BLaER1 (cell line): ENCODE measurements around the gene SNX27.

Experiments
- H3K27ac ChIP-seq: shearing (Covaris generic); formaldehyde crosslinking; 2 replicates; pipeline ENCODE4 v1.8.1; 2022
- H3K27me3 ChIP-seq: shearing (Covaris generic); formaldehyde crosslinking; 2 replicates; pipeline ENCODE4 v1.8.1; 2022
- H3K36me3 ChIP-seq: shearing (Covaris generic); formaldehyde crosslinking; 2 replicates; pipeline ENCODE4 v1.8.1; 2022
- H3K4me1 ChIP-seq: shearing (Covaris generic); formaldehyde crosslinking; 2 replicates; pipeline ENCODE4 v1.8.1; 2022
- H3K4me2 ChIP-seq: shearing (Covaris generic); formaldehyde crosslinking; 2 replicates; pipeline ENCODE4 v1.8.1; 2022
- H3K4me3 ChIP-seq: shearing (Covaris generic); formaldehyde crosslinking; 2 replicates; pipeline ENCODE4 v1.8.1; 2022
- H3K9ac ChIP-seq: shearing (Covaris generic); formaldehyde crosslinking; 2 replicates; pipeline ENCODE4 v1.8.1; 2022
- H3K9me3 ChIP-seq: shearing (Covaris generic); formaldehyde crosslinking; 2 replicates; pipeline ENCODE4 v1.8.1; 2022
- H4K20me1 ChIP-seq: shearing (Covaris generic); formaldehyde crosslinking; 2 replicates; pipeline ENCODE4 v1.8.1; 2022
- Cebpa-rat ChIP-seq: shearing (Covaris generic); IDR thresholded peaks from 2 replicates; pipeline ENCODE4 v1.8.1; 2022

SNX27 gene

DNA sequence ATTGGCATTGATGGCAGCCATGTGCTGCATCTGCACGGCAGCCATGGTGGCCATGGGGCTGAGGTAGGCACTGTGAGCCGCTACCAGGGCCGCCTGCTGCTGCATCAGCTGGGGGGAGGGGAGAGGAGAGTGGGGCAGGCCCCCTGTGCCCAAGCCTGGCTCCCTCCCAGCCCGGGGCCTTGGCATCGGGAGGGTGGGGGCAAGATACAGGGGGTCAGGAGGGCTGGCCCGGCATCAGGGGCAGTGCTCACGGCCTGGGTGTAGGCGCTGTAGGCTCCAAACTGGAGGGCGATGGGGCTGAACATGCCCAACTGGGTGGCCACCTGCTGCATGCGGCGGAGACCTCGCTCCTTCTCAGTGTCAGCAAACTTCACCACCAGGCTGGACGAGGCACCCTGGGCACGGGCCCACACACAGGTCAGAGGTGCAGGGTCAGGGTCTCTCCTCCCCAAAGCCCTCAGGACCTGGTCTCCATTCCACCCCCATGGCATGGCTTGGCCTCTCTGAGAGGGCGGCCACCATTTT is 95.8 kb downstream of the SNX27 start:
- Histone ChIP-seq H3K27me3 (no peaks in the 10 kb centered on the region), H3K4me3 (no peak overlapping the region), H3K36me3 (no peaks in the 10 kb centered on the region), H3K9ac (peak overlapping the region; percentile 57; the same call in 1 of the 2 replicates), H3K4me1 (peaks cover 89% of the 10 kb centered on the region), H4K20me1 (no peaks in the 10 kb centered on the region), H3K4me2 (peak overlapping the region; percentile 95), H3K9me3 (no peaks in the 10 kb centered on the region), H3K27ac (peak overlapping the region; percentile 87)
- no peak for TF ChIP-seq Cebpa-rat

DNA sequence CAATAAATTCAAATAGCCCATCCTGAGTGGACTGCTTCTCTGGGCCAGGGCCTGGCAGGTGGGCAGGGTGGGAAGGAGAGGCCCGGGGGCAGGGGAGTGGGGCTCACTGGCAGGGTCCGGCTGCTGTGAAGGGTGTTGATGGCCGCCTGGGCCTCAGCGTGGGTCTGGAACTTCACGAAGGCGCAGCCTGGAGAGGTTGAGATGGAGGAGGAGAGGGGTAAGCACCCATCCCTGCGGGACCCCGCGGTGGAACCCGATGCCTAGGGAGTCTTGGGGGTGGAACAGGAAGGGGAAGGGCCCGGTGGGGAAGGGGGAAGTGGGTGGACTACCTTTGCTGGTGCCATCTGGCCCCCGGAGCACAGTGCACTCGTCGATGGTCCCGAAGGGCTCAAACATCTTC is 97.0 kb downstream of the SNX27 start:
- H3K9me3 ChIP-seq: no peaks in the 10 kb centered on the region
- no peak for TF ChIP-seq Cebpa-rat
- peak overlapping the region; percentile 71 for H3K27ac ChIP-seq
- H3K27me3 ChIP-seq: no peaks in the 10 kb centered on the region
- no peaks in the 10 kb centered on the region for H4K20me1 ChIP-seq
- H3K4me2 ChIP-seq: peak overlapping the region; percentile 95
- no peak overlapping the region for H3K4me3 ChIP-seq
- H3K4me1 ChIP-seq: peaks cover 83% of the 10 kb centered on the region
- no peak overlapping the region; the same call in 1 of the 2 replicates for H3K9ac ChIP-seq
- no peaks in the 10 kb centered on the region for H3K36me3 ChIP-seq

DNA sequence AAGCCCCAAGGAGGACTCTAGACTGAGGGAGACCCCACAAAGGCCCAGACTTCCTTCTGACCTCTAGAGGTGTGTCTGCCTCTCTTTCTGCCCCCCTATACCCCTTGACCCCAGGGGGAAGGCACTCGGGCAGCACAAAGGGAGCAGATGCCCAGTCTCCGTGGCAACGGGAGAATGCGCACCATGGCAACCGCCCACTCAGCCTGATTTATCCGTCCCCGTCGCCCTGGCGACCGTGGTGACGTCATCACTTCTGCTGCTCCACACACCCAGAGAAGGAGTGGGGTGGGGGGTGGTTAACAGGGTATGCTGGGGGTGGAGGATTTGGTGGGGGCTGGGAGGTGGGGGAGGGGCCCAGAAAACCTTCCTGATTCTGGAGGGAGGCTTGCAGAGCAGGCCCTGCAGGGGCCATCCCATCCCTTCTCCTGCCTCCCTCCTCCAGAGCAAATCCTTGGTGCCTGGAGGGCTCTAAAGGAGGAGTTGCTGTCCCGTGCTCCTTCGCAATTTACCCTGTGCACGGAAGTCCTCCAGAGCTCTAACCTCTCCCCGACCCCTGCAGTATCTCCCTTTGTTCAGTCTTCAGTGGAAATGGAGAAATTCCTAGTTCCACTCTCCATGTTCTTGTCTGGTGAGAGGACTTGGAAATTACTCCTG is 98.5 kb downstream of the SNX27 start:
- Histone ChIP-seq H3K36me3 (no peaks in the 10 kb centered on the region), H3K9ac (no peak overlapping the region), H3K4me1 (peaks cover 68% of the 10 kb centered on the region), H3K9me3 (no peaks in the 10 kb centered on the region), H3K4me2 (peak overlapping the region; percentile 95), H3K4me3 (no peak overlapping the region), H3K27ac (no peak overlapping the region), H3K27me3 (peaks cover 6% of the 10 kb centered on the region; the same call in 1 of the 2 replicates), H4K20me1 (no peaks in the 10 kb centered on the region)
- TF ChIP-seq Cebpa-rat: no peak

DNA sequence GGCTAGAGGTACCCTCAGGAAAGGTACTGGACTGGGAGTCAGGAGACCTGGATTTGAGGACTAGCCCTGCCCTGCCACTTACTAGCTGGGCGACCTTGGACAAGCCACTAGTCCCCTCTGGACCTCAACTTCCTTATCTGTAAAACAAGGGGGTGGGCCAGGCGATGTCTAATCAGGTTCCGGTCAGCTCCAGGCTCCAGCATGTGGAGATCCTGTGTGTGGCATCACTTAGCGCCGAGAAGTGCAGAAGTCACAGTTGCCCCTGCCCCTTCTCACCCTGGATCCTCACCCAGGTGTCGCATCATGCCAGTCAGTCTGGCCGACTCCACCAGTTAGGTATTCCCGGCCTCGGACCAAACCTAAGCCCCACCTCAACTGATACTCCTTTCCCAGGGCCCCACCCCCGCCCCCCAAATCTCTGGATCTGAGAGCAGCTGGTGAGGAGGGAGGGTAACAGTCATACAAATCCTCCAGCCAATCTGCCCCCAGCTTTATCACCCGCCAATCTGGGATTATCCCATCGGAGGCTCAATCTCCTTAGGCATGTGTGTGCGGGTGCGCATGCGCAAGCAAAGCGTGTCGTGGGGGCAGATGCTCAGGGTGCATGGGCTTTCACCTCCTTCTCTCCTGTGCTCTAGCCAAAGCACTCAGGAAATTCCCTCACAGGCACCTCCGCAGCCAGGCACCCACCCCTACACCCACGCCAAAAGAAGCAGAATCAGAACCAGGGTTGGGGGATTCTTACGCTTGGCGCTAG is 99.4 kb downstream of the SNX27 start:
- TF ChIP-seq Cebpa-rat: no peak
- Histone ChIP-seq H3K4me1 (peaks cover 59% of the 10 kb centered on the region), H3K9ac (no peak overlapping the region), H3K9me3 (no peaks in the 10 kb centered on the region), H3K36me3 (no peaks in the 10 kb centered on the region), H4K20me1 (no peaks in the 10 kb centered on the region), H3K4me3 (no peak overlapping the region), H3K27ac (no peak overlapping the region), H3K27me3 (peaks cover 15% of the 10 kb centered on the region), H3K4me2 (peak overlapping the region; percentile 31; the same call in 1 of the 2 replicates)

DNA sequence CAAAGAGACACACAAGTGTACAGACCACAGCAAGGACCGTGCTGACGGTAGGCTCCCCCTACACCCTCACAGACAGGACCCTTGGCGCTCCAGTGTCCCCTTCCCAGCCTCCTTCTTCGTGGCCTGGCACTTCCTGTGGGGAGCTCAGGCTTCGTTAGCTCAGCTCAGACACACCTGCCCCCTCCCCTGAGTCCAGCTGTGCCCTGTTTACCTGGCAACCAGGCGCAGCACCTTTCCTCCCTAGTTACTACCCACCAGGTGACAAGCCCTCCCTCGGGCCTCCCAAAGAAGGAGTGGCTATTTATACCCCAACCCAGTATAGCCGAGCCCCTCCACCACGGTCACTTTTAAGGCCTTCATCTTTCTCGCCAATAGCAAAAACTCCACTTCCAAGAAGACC is 100.1 kb downstream of the SNX27 start:
- peak overlapping the region; percentile 31 for H3K4me2 ChIP-seq
- H3K4me3 ChIP-seq: no peak overlapping the region
- H3K9me3 ChIP-seq: no peaks in the 10 kb centered on the region
- peaks cover 21% of the 10 kb centered on the region for H3K27me3 ChIP-seq
- peaks cover 54% of the 10 kb centered on the region for H3K4me1 ChIP-seq
- H3K27ac ChIP-seq: no peak overlapping the region
- no peak overlapping the region for H3K9ac ChIP-seq
- H4K20me1 ChIP-seq: no peaks in the 10 kb centered on the region
- TF ChIP-seq Cebpa-rat: no peak
- no peaks in the 10 kb centered on the region for H3K36me3 ChIP-seq

DNA sequence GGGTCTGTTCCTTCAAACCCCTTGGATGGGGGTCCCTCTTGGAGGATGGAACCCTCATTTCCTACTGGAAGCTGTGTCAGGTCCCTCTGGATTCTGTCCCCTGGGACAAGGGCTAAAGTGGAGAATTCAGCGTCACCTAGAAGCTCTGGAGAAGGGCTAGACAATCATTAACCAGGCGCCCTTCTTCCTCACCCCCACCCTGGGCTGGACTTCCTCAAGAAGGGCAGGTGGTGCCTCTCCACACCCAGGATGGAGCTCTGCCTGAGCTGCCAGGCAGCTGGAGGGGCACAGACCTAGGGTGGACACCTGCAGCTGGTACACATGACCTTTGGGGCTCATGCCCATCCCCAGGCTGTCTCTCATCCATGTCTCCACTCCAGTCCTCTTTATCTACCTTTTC is 101.2 kb downstream of the SNX27 start:
- Histone ChIP-seq H3K9me3 (no peaks in the 10 kb centered on the region), H3K27me3 (peaks cover 32% of the 10 kb centered on the region), H3K4me2 (peak overlapping the region; percentile 31), H3K36me3 (no peaks in the 10 kb centered on the region), H3K27ac (no peak overlapping the region), H3K9ac (no peak overlapping the region), H3K4me1 (peaks cover 54% of the 10 kb centered on the region), H3K4me3 (no peak overlapping the region), H4K20me1 (no peaks in the 10 kb centered on the region)
- no peak for TF ChIP-seq Cebpa-rat

DNA sequence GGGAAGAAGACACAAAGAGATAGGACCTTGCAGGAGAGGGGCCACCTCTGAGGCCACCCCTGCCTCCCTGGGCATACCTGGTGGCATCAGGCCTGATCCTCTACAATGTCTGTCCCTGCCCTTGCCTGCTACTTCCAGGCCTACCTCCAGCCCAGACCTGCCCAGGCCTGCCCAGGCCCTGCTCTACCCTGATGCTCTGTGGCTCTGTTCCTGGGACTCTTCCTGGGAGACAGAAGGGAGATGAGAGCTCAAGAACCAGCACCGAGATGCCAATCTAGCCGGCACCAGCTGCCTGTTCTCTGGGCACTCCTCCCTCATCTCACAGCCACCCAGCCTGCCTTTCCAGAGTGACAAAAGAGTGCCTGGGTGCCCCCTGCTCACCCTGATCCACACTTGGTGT is 102.0 kb downstream of the SNX27 start:
- Histone ChIP-seq H3K27me3 (peaks cover 40% of the 10 kb centered on the region), H3K4me3 (no peak overlapping the region), H3K9me3 (no peaks in the 10 kb centered on the region), H3K27ac (no peak overlapping the region), H4K20me1 (no peaks in the 10 kb centered on the region), H3K36me3 (no peaks in the 10 kb centered on the region), H3K4me1 (peaks cover 48% of the 10 kb centered on the region), H3K4me2 (no peak overlapping the region), H3K9ac (no peak overlapping the region)
- TF ChIP-seq Cebpa-rat: no peak

DNA sequence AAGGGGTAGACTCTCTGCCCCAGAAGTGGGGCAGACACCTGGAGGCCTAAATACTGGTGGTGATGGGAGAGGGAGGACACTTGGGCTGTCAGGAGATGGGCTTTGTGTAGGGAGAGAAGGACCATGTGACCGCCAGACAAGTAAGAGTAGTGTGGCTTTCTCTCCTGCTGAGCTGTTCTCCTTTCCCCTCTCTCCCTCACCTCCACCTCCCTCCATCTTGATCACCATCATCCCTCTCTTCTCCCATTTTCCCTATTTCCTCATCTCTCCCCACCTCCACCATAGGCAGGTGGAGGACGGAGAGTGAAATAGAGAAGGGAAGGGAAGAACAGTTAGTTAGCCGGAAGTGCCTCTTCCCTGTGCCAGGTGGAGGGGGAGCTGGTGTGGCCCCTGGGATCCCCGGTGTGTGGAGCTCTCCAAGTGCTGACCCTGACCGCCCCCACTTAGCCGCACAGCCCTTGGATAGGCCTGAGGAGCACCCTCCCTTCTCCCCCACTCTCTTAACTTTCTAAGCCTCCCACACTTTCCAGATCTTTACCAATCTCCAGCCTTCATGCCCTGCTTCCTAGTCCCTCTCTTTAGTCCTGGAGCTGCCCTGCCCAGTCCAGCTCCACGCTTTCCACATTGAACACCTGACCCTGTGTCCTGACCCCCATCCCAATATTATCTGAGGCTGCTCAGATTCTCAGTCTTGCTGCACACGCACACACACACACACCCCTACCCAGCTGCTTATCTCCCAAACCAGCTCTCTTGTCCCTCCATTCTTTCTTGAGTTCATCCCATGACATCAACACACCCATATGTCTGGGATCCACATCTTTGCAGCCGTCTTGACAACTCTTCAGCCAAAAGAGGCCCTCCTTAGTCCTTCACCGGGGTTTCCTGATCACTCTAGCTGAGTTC is 103.2 kb downstream of the SNX27 start:
- Histone ChIP-seq H3K36me3 (no peaks in the 10 kb centered on the region), H3K27ac (no peak overlapping the region), H3K9me3 (no peaks in the 10 kb centered on the region), H3K4me1 (peaks cover 38% of the 10 kb centered on the region), H3K27me3 (peaks cover 50% of the 10 kb centered on the region), H3K4me3 (no peak overlapping the region), H4K20me1 (no peaks in the 10 kb centered on the region), H3K4me2 (no peak overlapping the region), H3K9ac (no peak overlapping the region)
- no peak for TF ChIP-seq Cebpa-rat

DNA sequence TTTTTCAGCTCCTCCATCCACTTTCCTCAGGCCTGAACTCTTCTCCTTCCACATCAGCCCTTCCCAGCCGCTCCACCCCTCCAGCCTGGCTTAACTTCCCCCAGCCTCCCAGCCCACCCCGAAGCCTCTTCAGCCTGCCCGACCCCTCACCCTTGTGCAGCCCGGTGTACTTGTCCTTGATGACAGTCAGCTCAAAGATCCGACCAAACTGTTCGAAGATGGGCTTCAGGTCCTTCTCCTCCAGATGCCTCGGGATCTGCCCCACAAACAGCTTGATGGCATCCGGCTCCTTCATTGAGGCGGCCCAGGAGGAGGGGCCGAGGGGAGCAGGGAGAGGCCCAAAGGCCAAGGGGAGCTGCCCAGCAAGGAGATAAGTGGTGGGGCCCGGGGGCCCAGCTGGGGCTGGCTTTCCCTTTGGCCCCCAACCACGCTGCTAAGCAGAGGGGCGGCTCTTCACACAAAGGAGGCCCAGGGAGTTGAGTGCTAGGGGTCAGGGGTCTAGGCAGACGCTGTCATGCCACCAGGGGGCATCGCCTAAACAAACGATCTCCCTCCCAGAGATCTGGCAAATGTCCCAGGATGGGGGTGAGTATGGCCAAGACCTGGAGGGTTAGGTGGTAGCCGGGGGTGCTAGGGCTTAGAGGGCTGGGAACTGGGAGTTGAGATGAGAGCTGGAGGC is 104.0 kb downstream of the SNX27 start:
- Histone ChIP-seq H3K4me2 (no peak overlapping the region), H3K9ac (no peak overlapping the region), H3K27me3 (peaks cover 52% of the 10 kb centered on the region), H3K4me3 (no peak overlapping the region), H3K4me1 (peaks cover 45% of the 10 kb centered on the region), H3K27ac (no peak overlapping the region), H4K20me1 (no peaks in the 10 kb centered on the region), H3K36me3 (no peaks in the 10 kb centered on the region), H3K9me3 (no peaks in the 10 kb centered on the region)
- no peak for TF ChIP-seq Cebpa-rat
